ENCODE data around the gene TGM2. TPM values are rescaled to one million over a fixed set of nuclear protein-coding genes. Genes with fewer than 3 reads are reported as not detected.

Gene TGM2
- total RNA-seq = 100 to 1,000 TPM in 6 of 9 donors, 10 to 100 TPM in 3; 13.4 to 262 (median 108) TPM
- polyA plus RNA-seq = 10 to 100 TPM; 32.1 to 60.8 (median 46.9) TPM
- long read RNA-seq, donor 1 = 0 reads
- long read RNA-seq, donor 2, full-length matches to known transcripts = 1 of 1 reads
- long read RNA-seq, donor 2, partial matches to known transcripts = 0 of 1 reads
- long read RNA-seq, donor 2, other reads (novel, unspliced or antisense) = 0 of 1 reads
- long read RNA-seq, donor 3, full-length matches to known transcripts = 2 of 2 reads
- long read RNA-seq, donor 3, partial matches to known transcripts = 0 of 2 reads
- long read RNA-seq, donor 3, other reads (novel, unspliced or antisense) = 0 of 2 reads
- long read RNA-seq, donor 4, full-length matches to known transcripts = 4 of 33 reads
- long read RNA-seq, donor 4, partial matches to known transcripts = 3 of 33 reads
- long read RNA-seq, donor 4, other reads (novel, unspliced or antisense) = 26 of 33 reads
- long read RNA-seq, donor 5, full-length matches to known transcripts = 207 of 336 reads
- long read RNA-seq, donor 5, partial matches to known transcripts = 113 of 336 reads
- long read RNA-seq, donor 5, other reads (novel, unspliced or antisense) = 16 of 336 reads
- long read RNA-seq, donor 6, full-length matches to known transcripts = 1 of 4 reads
- long read RNA-seq, donor 6, partial matches to known transcripts = 1 of 4 reads
- long read RNA-seq, donor 6, other reads (novel, unspliced or antisense) = 2 of 4 reads
- long read RNA-seq, donor 7, full-length matches to known transcripts = 2 of 2 reads
- long read RNA-seq, donor 7, partial matches to known transcripts = 0 of 2 reads
- long read RNA-seq, donor 7, other reads (novel, unspliced or antisense) = 0 of 2 reads
- long read RNA-seq, donor 8, full-length matches to known transcripts = 4 of 20 reads
- long read RNA-seq, donor 8, partial matches to known transcripts = 16 of 20 reads
- long read RNA-seq, donor 8, other reads (novel, unspliced or antisense) = 0 of 20 reads
- long read RNA-seq, donor 9 = 0 reads
- long read RNA-seq, donor 10, partial matches to known transcripts = 0 of 2 reads
- long read RNA-seq, donor 10, other reads (novel, unspliced or antisense) = 0 of 2 reads

- intact Hi-C loops (cut with DNase I) = loop anchor here (5.0 kb wide), 3 partner anchors 57 to 108 kb away; no protein-coding TSS in a partner anchor
- peak within 1 kb of the TSS in 2 of 4 donors; percentile 45 to 72 for H3K4me3 ChIP-seq
- 9 to 28% (median 12%) methylated on average over 10 to 46 of the region's 46 CpGs for WGBS, 4 donors
- TF ChIP-seq POLR2A (IDR thresholded peaks at IDR 0.05) = peak in 1 of 2 donors; percentile 27
- peak; percentile 59 to 96 (median 91) for TF ChIP-seq CTCF (IDR thresholded peaks at IDR 0.05)
- peak; percentile 78 to 88 (median 85) for DNase-seq
- H3K36me3 ChIP-seq (replicated peaks in 1 of 2) = peaks cover 0 to under 1% of the 10 kb centered on the region in 2 donors
- H3K9me3 ChIP-seq (replicated peaks in 1 of 3) = no peaks in the 10 kb centered on the region
- H3K4me1 ChIP-seq (replicated peaks in 1 of 2) = peaks cover 17 to 18% of the 10 kb centered on the region in 2 donors
- peak within 1 kb of the TSS in 3 of 5 donors; percentile 19 to 89 (median 60) for H3K27ac ChIP-seq
- H3K27me3 ChIP-seq = no peaks in the 10 kb centered on the region
These were observed at the start of gene TGM2 for GRCh38 chr20:38165089-38165965. Gene TGM2, minus strand, starts transcription at chr20:38165270. Its CDS starts 72 bp downstream, at chr20:38165198.

DNA sequence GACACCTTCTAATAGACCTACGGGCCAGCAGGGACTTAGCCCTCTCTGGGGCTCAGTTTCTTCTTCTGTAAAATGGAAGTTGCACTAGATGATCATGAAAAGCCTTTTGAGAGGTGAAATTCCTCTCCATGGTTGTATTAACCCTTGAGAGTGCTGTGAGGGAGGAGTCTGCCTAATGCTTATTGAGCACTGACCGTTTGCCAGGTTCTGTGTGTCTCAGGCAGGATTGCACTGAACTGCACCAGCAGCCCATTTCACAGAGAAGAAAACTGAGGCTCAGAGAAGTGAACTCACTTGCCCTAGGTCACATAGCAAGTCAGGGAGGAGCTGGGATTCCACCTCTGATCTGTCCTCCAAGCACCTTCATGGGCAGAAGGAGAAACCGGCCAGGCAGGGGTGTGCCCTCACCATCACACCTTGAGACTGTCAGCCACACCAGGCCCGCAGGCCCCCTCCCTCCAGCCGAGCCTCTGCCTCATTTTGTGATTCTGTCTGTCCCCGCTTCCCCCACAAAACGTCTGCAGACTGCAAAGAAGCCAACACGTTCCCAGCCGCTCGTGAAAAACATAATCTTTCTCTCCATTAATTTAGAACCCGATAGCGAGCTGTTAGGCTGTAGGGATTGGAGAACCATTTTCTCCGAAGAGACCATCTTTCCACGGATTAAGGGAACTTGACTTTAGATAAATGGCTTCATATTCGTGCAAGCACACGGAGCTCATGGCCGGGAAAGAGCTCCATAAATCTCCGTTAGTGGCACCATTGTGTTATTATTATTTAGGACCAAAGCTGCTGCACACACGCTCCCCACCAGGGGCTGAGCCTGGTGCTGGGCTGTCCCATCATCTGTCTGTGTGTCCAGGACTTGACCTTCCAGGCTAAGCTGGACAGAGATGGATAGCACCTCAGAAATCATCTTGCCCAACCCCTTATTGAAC is 49.5 kb upstream of the TGM2 start:
- no peaks in the 10 kb centered on the region for H3K9me3 ChIP-seq (replicated peaks in 1 of 3)
- intact Hi-C loops (cut with DNase I) = loop anchor here in 1 of 2 donors (5.0 kb wide), 1 partner anchor 152 kb away; no protein-coding TSS in a partner anchor
- no peaks in the 10 kb centered on the region for H3K27me3 ChIP-seq
- WGBS, 4 donors = 74 to 83% (median 77%) methylated on average over 19 of the region's 19 CpGs
- DNase-seq = no peak
- H3K36me3 ChIP-seq (replicated peaks in 1 of 2) = no peaks in the 10 kb centered on the region
- no peak for TF ChIP-seq POLR2A (IDR thresholded peaks at IDR 0.05)
- TF ChIP-seq CTCF (IDR thresholded peaks at IDR 0.05) = no peak
- H3K4me3 ChIP-seq = no peak overlapping the region
- H3K4me1 ChIP-seq (replicated peaks in 1 of 2) = no peaks in the 10 kb centered on the region
- no peak overlapping the region for H3K27ac ChIP-seq

DNA sequence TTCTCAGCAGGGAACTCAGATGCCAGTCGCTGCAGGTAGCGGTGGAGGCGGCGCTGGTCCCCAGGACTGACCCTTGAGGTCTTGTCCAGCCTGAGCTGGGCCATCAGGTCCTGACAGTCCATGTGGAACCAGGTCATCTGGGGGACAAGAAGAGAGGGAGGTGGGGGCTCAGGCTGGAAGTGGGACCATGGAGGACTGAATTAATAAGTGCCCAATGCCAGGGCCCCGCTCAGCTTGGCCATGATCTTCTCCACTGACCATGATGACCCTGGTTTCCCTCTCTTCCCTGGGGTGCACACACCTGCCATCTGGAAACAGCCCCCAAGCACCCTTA is 48.5 kb upstream of the TGM2 start:
- TF ChIP-seq POLR2A (IDR thresholded peaks at IDR 0.05) = no peak
- no peak for TF ChIP-seq CTCF (IDR thresholded peaks at IDR 0.05)
- H3K27ac ChIP-seq = no peak overlapping the region
- H3K36me3 ChIP-seq (replicated peaks in 1 of 2) = no peaks in the 10 kb centered on the region
- H3K4me1 ChIP-seq (replicated peaks in 1 of 2) = no peaks in the 10 kb centered on the region
- intact Hi-C loops (cut with DNase I) = no loop called here
- 93 to 98% (median 98%) methylated on average over 2 to 5 of the region's 5 CpGs for WGBS, 4 donors
- no peak for DNase-seq
- H3K4me3 ChIP-seq = no peak overlapping the region
- H3K9me3 ChIP-seq (replicated peaks in 1 of 3) = no peaks in the 10 kb centered on the region
- no peaks in the 10 kb centered on the region for H3K27me3 ChIP-seq
